ENCODE data around the gene DDX28. TPM values are rescaled to one million over a fixed set of nuclear protein-coding genes. Genes with fewer than 3 reads are reported as not detected.

Gene DDX28
- total and polyA plus RNA-seq, 4 donors: 7.6 to 11.6 (median 8.4) TPM

DNA sequence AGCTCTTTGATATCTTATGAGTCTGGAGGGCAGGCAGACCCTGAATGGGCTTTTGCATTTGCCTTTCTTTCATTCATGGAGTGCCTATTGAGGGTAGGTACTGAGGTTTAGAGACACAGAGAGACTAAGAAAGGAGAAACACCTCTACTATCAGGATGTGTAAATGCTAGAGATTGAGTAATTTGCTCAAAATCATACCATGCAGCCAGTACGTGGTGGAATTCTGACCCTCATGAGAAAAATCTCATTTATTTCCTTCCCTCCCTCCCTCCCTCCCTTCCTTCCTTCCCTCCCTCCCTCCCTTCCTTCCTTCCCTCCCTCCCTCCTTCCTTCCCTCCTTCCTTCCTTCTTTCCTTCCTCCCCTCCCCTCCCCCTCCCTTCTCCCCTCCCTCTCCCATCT lies 43.7 kb upstream of the DDX28 start:
- Histone ChIP-seq H3K9ac (ENCODE audit: low read depth in 1 of 2, low read length in 2 of 2) (no peak overlapping the region), H3K36me3 (ENCODE audit: control insufficient read depth in 4 of 4, insufficient read depth in 3 of 4, low read depth in 1 of 4, low read length in 3 of 4) (peaks cover 0 to 11% (median 3%) of the 10 kb centered on the region in 4 donors), H3K4me1 (ENCODE audit: control insufficient read depth in 4 of 4, insufficient read depth in 4 of 4, low read length in 3 of 4) (peaks cover 0 to 14% (median 9%) of the 10 kb centered on the region in 4 donors), H3K9me3 (ENCODE audit: control insufficient read depth in 4 of 4, low read length in 3 of 4) (no peaks in the 10 kb centered on the region), H3K27ac (ENCODE audit: low read depth in 1 of 2, low read length in 2 of 2) (no peak overlapping the region), H3K27me3 (ENCODE audit: control insufficient read depth in 4 of 4, insufficient read depth in 4 of 4, low read length in 3 of 4) (no peaks in the 10 kb centered on the region), H3K4me3 (ENCODE audit: low read depth in 1 of 3, low read length in 3 of 3) (no peak overlapping the region)
- WGBS: 64% methylated on average over 1 of the region's 1 CpG
- TF ChIP-seq NR2F2 (IDR thresholded peaks at IDR 0.05) (no peak), RXRA (IDR thresholded peaks at IDR 0.05) (no peak), FOXA2 (IDR thresholded peaks at IDR 0.05) (no peak), EGR1 (IDR thresholded peaks at IDR 0.05; ENCODE audit: low read depth in 2 of 2) (no peak), YY1 (IDR thresholded peaks at IDR 0.05) (no peak), GABPA (IDR thresholded peaks at IDR 0.05 in 1 of 2, conservative IDR thresholded peaks at IDR 0.05 in 1 of 2) (no peak), HNF4A (conservative IDR thresholded peaks at IDR 0.05) (no peak)
- TF ChIP-seq, protein P1, sequence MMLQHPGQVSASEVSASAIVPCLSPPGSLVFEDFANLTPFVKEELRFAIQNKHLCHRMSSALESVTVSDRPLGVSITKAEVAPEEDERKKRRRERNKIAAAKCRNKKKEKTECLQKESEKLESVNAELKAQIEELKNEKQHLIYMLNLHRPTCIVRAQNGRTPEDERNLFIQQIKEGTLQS (IDR thresholded peaks at IDR 0.05): no peak
- TF ChIP-seq, protein P2, sequence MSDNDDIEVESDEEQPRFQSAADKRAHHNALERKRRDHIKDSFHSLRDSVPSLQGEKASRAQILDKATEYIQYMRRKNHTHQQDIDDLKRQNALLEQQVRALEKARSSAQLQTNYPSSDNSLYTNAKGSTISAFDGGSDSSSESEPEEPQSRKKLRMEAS (IDR thresholded peaks at IDR 0.05): no peak
- DNase-seq (ENCODE audit: low spot score): no peak

DNA sequence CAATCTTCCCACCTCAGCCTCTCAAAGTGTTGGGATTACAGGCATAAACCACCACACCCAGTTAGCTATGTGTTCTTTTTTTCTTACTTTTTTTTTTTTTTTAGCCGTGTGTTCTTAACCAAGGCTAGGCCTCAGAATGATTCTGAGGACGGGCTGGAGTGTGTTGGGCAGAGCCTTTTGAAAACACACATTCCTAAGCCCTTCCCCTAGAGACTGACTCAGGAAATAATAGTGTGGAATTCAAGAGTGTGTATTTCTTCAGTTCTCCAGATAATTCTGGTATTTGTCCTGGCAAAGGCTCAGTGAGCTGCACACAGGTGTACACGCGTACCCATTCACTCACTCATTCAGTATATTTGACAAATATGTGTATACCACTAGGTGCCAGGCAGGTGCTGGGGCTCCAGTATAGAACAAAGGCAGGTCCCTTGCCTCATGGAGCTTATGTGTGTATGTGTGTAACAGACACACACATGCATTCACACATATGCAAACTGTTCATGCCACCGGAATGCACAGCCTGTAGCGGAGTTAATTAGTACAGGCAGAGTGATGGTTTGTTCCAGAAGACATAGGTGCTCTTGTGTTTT lies 42.8 kb upstream of the DDX28 start:
- Histone ChIP-seq H3K9me3 (ENCODE audit: control insufficient read depth in 4 of 4, low read length in 3 of 4) (no peaks in the 10 kb centered on the region), H3K36me3 (ENCODE audit: control insufficient read depth in 4 of 4, insufficient read depth in 3 of 4, low read depth in 1 of 4, low read length in 3 of 4) (peaks cover 0 to 12% (median under 1%) of the 10 kb centered on the region in 4 donors), H3K9ac (ENCODE audit: low read depth in 1 of 2, low read length in 2 of 2) (no peak overlapping the region), H3K27me3 (ENCODE audit: control insufficient read depth in 4 of 4, insufficient read depth in 4 of 4, low read length in 3 of 4) (no peaks in the 10 kb centered on the region), H3K4me1 (ENCODE audit: control insufficient read depth in 4 of 4, insufficient read depth in 4 of 4, low read length in 3 of 4) (peaks cover 0 to 11% (median 7%) of the 10 kb centered on the region in 4 donors), H3K4me3 (ENCODE audit: low read depth in 1 of 3, low read length in 3 of 3) (no peak overlapping the region), H3K27ac (ENCODE audit: low read depth in 1 of 2, low read length in 2 of 2) (no peak overlapping the region)
- TF ChIP-seq FOXA1 (IDR thresholded peaks at IDR 0.05): no peak
- WGBS: 84% methylated on average over 6 of the region's 6 CpGs
- DNase-seq (ENCODE audit: low spot score): no peak

DNA sequence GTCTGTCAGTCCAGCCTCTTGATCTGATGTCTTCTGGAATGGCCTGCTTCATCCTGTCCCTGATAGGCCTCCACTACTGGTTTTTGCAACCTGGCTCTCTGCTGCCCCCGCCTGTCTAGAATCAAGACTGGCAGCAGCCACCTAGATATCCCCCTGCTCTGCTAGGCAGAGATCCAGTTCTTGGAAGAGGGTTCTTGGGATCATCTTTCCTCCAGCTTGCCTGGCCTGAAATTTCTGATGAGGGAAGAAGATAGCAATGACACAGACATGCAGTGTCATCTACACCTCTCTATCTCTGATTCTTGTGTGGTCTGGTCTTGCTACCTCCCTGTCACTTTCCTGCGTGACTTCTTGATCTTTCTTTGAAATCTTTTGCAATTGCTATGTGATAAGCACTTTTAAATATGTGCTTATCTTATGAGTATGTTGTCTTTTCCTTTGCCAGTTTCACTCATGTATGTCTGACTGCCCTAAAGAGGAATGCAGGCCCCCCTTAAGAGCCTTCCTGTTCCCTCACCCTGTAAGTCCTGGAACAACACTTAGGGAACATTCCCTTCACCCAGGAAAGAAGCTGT lies 41.8 kb upstream of the DDX28 start:
- WGBS: 41% methylated on average over 2 of the region's 2 CpGs
- H3K36me3 ChIP-seq (ENCODE audit: control insufficient read depth in 4 of 4, insufficient read depth in 3 of 4, low read depth in 1 of 4, low read length in 3 of 4): peaks cover 0 to 12% (median 1%) of the 10 kb centered on the region in 4 donors
- DNase-seq (ENCODE audit: low spot score): peak; percentile 78

More for the DNA sequence above, 41.8 kb upstream of the DDX28 start:
- Histone ChIP-seq H3K9ac (ENCODE audit: low read depth in 1 of 2, low read length in 2 of 2) (no peak overlapping the region), H3K9me3 (ENCODE audit: control insufficient read depth in 4 of 4, low read length in 3 of 4) (no peaks in the 10 kb centered on the region), H3K27ac (ENCODE audit: low read depth in 1 of 2, low read length in 2 of 2) (no peak overlapping the region), H3K4me1 (ENCODE audit: control insufficient read depth in 4 of 4, insufficient read depth in 4 of 4, low read length in 3 of 4) (peaks cover 0 to 9% (median 6%) of the 10 kb centered on the region in 4 donors), H3K4me3 (ENCODE audit: low read depth in 1 of 3, low read length in 3 of 3) (no peak overlapping the region), H3K27me3 (ENCODE audit: control insufficient read depth in 4 of 4, insufficient read depth in 4 of 4, low read length in 3 of 4) (no peaks in the 10 kb centered on the region)
- TF ChIP-seq YY1 (IDR thresholded peaks at IDR 0.05) (no peak), FOXA1 (IDR thresholded peaks at IDR 0.05) (no peak), TAF1 (conservative IDR thresholded peaks at IDR 0.05) (no peak), GABPA (IDR thresholded peaks at IDR 0.05 in 1 of 2, conservative IDR thresholded peaks at IDR 0.05 in 1 of 2) (no peak), RAD21 (IDR thresholded peaks at IDR 0.05) (peak; percentile 85 to 93), SP1 (IDR thresholded peaks at IDR 0.05) (no peak), NR2F2 (IDR thresholded peaks at IDR 0.05) (no peak), EGR1 (IDR thresholded peaks at IDR 0.05; ENCODE audit: low read depth in 2 of 2) (no peak), HNF4A (conservative IDR thresholded peaks at IDR 0.05) (no peak), FOXA2 (IDR thresholded peaks at IDR 0.05) (no peak), RXRA (IDR thresholded peaks at IDR 0.05) (no peak), JUND (IDR thresholded peaks at IDR 0.05) (no peak)
- TF ChIP-seq, protein P2 (IDR thresholded peaks at IDR 0.05): no peak
- TF ChIP-seq, protein P3, sequence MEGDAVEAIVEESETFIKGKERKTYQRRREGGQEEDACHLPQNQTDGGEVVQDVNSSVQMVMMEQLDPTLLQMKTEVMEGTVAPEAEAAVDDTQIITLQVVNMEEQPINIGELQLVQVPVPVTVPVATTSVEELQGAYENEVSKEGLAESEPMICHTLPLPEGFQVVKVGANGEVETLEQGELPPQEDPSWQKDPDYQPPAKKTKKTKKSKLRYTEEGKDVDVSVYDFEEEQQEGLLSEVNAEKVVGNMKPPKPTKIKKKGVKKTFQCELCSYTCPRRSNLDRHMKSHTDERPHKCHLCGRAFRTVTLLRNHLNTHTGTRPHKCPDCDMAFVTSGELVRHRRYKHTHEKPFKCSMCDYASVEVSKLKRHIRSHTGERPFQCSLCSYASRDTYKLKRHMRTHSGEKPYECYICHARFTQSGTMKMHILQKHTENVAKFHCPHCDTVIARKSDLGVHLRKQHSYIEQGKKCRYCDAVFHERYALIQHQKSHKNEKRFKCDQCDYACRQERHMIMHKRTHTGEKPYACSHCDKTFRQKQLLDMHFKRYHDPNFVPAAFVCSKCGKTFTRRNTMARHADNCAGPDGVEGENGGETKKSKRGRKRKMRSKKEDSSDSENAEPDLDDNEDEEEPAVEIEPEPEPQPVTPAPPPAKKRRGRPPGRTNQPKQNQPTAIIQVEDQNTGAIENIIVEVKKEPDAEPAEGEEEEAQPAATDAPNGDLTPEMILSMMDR (IDR thresholded peaks at IDR 0.05; ENCODE audit: low read depth, low read length, missing input control): peak; percentile 83
- TF ChIP-seq, protein P1 (IDR thresholded peaks at IDR 0.05): no peak
- TF ChIP-seq, protein P4, sequence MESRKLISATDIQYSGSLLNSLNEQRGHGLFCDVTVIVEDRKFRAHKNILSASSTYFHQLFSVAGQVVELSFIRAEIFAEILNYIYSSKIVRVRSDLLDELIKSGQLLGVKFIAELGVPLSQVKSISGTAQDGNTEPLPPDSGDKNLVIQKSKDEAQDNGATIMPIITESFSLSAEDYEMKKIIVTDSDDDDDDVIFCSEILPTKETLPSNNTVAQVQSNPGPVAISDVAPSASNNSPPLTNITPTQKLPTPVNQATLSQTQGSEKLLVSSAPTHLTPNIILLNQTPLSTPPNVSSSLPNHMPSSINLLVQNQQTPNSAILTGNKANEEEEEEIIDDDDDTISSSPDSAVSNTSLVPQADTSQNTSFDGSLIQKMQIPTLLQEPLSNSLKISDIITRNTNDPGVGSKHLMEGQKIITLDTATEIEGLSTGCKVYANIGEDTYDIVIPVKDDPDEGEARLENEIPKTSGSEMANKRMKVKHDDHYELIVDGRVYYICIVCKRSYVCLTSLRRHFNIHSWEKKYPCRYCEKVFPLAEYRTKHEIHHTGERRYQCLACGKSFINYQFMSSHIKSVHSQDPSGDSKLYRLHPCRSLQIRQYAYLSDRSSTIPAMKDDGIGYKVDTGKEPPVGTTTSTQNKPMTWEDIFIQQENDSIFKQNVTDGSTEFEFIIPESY (IDR thresholded peaks at IDR 0.05): no peak
